ENCODE results near the gene ARHGAP26.

ARHGAP26 gene

DNA sequence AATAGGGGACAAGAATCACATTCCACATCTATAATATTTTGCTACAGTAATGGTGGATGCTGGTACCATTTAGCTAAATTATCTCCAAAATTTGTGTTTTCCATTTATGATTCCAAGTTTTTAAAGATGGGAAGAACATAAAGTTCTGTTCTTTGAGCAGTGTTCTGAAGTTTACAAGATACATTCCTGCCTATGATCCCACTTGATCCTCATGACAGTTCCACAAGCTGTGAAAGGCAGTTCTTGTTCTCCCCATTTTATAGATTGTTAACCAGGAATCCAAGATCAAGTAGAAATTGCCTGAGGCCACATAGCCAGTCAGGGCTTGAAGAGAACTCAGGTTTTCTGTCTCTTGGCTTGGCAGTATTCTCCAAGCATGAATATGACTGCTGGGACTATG, 376.0 kb downstream of the ARHGAP26 start:
- TF ChIP-seq, protein P1, sequence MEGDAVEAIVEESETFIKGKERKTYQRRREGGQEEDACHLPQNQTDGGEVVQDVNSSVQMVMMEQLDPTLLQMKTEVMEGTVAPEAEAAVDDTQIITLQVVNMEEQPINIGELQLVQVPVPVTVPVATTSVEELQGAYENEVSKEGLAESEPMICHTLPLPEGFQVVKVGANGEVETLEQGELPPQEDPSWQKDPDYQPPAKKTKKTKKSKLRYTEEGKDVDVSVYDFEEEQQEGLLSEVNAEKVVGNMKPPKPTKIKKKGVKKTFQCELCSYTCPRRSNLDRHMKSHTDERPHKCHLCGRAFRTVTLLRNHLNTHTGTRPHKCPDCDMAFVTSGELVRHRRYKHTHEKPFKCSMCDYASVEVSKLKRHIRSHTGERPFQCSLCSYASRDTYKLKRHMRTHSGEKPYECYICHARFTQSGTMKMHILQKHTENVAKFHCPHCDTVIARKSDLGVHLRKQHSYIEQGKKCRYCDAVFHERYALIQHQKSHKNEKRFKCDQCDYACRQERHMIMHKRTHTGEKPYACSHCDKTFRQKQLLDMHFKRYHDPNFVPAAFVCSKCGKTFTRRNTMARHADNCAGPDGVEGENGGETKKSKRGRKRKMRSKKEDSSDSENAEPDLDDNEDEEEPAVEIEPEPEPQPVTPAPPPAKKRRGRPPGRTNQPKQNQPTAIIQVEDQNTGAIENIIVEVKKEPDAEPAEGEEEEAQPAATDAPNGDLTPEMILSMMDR (IDR thresholded peaks at IDR 0.05; ENCODE audit: borderline replicate concordance, insufficient read depth, low read depth, low read length): no peak
- no peak overlapping the region for H3K4me3 ChIP-seq (ENCODE audit: low read depth, low read length)

- TF ChIP-seq, protein P1 (IDR thresholded peaks at IDR 0.05; ENCODE audit: borderline replicate concordance, insufficient read depth, low read depth, low read length): no peak
- H3K4me3 ChIP-seq (ENCODE audit: low read depth, low read length): no peak overlapping the region
Measured at GRCh38 chr5:143147383-143147782, 377.2 kb downstream of the ARHGAP26 start.

GRCh38 chr5:143147902-143148301, 377.7 kb downstream of the ARHGAP26 start:
- H3K4me3 ChIP-seq (ENCODE audit: low read depth, low read length): no peak overlapping the region
- TF ChIP-seq, protein P1 (IDR thresholded peaks at IDR 0.05; ENCODE audit: borderline replicate concordance, insufficient read depth, low read depth, low read length): no peak

DNA sequence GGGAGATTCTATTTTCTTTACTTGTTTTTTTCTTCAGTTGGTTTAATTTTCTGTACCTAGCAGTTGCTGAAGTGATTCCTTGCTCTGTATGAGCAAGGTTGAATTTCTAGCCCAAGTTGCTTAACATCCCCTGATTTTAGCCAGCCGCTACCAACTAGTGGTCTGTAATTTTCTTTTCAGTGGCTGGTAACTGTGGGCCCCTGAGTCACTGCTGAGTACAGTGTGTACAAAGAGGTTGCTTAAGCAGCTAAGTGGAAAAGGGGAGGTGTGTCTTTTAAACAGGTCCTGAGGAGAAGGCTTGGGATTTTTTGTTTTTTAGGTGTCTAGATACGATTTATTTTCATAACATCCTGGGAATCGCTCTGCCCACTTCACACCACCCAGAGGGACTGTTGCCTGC, 378.6 kb downstream of the ARHGAP26 start:
- TF ChIP-seq, protein P1 (IDR thresholded peaks at IDR 0.05; ENCODE audit: borderline replicate concordance, insufficient read depth, low read depth, low read length): no peak
- no peak overlapping the region for H3K4me3 ChIP-seq (ENCODE audit: low read depth, low read length)

DNA sequence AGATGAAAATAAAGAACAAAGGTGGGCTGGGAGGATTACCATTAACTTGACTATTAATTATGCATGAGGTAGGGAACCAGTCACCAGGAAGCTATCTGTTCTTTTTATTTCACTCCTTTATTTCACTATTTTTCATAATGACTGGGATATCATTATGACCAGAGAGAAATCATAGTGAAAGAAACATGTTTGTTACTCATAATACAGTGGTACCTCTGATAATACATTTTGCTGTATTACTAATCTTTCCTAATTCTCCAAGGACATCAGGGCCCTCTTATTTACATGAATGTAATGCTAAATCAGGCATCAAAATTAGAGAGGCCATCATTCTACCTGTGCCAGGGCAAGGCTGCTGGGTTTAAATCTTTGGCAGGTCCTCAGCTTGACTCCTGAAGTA, 379.6 kb downstream of the ARHGAP26 start:
- TF ChIP-seq, protein P1 (IDR thresholded peaks at IDR 0.05; ENCODE audit: borderline replicate concordance, insufficient read depth, low read depth, low read length): no peak
- no peak overlapping the region for H3K4me3 ChIP-seq (ENCODE audit: low read depth, low read length)

DNA sequence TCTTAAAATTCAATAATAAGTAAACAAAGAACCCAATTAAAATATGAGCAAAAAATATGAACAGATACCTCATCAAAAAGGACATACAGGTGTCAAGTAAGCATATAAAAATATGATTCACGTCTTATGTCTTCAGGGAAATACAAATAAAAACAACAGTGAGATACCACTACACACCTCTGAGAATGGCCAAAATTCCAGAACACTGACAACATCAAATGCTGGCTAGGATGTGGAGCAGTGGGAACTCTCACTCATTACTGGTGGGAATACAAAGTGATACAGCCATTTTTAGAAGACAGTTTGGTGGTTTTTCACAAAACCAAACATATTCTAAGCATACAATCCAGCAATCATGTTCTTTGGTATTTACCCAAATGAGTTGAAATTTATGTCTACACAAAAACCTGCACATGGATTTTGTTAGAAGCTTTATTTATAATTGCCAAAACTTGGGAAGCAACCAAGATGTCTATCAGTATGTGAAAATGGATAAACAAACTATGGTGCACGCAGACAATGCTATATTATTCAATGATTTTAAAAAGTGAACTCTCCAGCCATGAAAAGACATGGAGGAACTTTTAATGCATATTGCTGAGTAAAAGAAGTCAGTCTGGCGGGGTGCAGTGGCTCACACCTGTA, 381.0 kb downstream of the ARHGAP26 start:
- no peak overlapping the region for H3K4me3 ChIP-seq (ENCODE audit: low read depth, low read length)
- TF ChIP-seq, protein P1 (IDR thresholded peaks at IDR 0.05; ENCODE audit: borderline replicate concordance, insufficient read depth, low read depth, low read length): no peak

GRCh38 chr5:143152445-143152844, 382.3 kb downstream of the ARHGAP26 start:
- TF ChIP-seq, protein P1 (IDR thresholded peaks at IDR 0.05; ENCODE audit: borderline replicate concordance, insufficient read depth, low read depth, low read length): no peak
- no peak overlapping the region for H3K4me3 ChIP-seq (ENCODE audit: low read depth, low read length)
